CD14-positive monocyte (primary cell): ENCODE measurements around the gene RALA. TPM values are rescaled to one million over a fixed set of nuclear protein-coding genes. Genes with fewer than 3 reads are reported as not detected.

Source experiments
- DNase-seq, 3 donors: peaks; one replicate each; pipeline ENCODE4 v3.0.0-alpha.2; 2011 to 2022
- H2AFZ ChIP-seq: 2 replicates; pipeline ENCODE4 v1.6.0; 2012; ENCODE audit warnings: mild to moderate bottlenecking, low read depth, low read length, inconsistent platforms; ENCODE audit not compliant: insufficient read depth, poor library complexity, severe bottlenecking
- H3K27ac ChIP-seq, 2 donors: 1 replicate in 1 of 2; 2 replicates in 1 of 2; pipeline ENCODE4 v1.5.1; 2012 to 2013; ENCODE audit warnings: low read length in 2 of 2, control low read depth in 1 of 2, inconsistent platforms in 1 of 2, low read depth in 1 of 2, mild to moderate bottlenecking in 1 of 2
- H3K27me3 ChIP-seq, 2 donors: one replicate each; pipeline versions ENCODE4 v1.6.0 to v1.6.1; 2011 to 2013; ENCODE audit warnings: low read length in 2 of 2; ENCODE audit not compliant: control insufficient read depth in 2 of 2, insufficient read depth in 2 of 2
- H3K36me3 ChIP-seq, 2 donors: replicated peaks in 1 of 2; 1 replicate in 1 of 2; 2 replicates in 1 of 2; pipeline versions ENCODE4 v1.5.1 to v1.6.1; 2012 to 2013; ENCODE audit warnings: low read length in 2 of 2, control low read depth in 1 of 2, inconsistent platforms in 1 of 2, mild to moderate bottlenecking in 1 of 2; ENCODE audit not compliant: insufficient read depth in 2 of 2, control insufficient read depth in 1 of 2
- H3K4me1 ChIP-seq, 2 donors: 1 replicate in 1 of 2; 2 replicates in 1 of 2; pipeline versions ENCODE4 v1.5.1 to v1.6.1; 2012 to 2013; ENCODE audit warnings: low read length in 2 of 2, control low read depth in 1 of 2, inconsistent platforms in 1 of 2, mild to moderate bottlenecking in 1 of 2, moderate library complexity in 1 of 2; ENCODE audit not compliant: insufficient read depth in 2 of 2, control insufficient read depth in 1 of 2
- H3K4me2 ChIP-seq: replicated peaks from 2 replicates; pipeline ENCODE3; 2012; ENCODE audit warnings: low read length, moderate library complexity, mild to moderate bottlenecking; ENCODE audit not compliant: poor library complexity, severe bottlenecking; ENCODE audit errors: extremely low read depth
- H3K4me3 ChIP-seq, 3 experiments: fragments of 200-600 bp in 1 of 3; sonication (generic) in 1 of 3; replicated peaks in 1 of 3; 1 replicate in 2 of 3; 2 replicates in 1 of 3; pipeline ENCODE4 v1.5.1; 2011 to 2013; ENCODE audit warnings: low read length in 3 of 3, mild to moderate bottlenecking in 3 of 3, control low read depth in 2 of 3, low read depth in 2 of 3, inconsistent platforms in 1 of 3, moderate library complexity in 1 of 3
- H3K79me2 ChIP-seq: 2 replicates; pipeline ENCODE4 v1.6.0; 2012; ENCODE audit warnings: mild to moderate bottlenecking, control low read depth, inconsistent platforms, low read length, moderate library complexity; ENCODE audit not compliant: insufficient read depth
- H3K9ac ChIP-seq: 2 replicates; pipeline ENCODE4 v1.6.0; 2017; ENCODE audit warnings: low read length, mild to moderate bottlenecking; ENCODE audit not compliant: insufficient read depth, poor library complexity, severe bottlenecking
- H3K9me3 ChIP-seq, 2 donors: replicated peaks in 1 of 2; 1 replicate in 1 of 2; 2 replicates in 1 of 2; pipeline versions ENCODE4 v1.5.1 to v1.6.1; 2012 to 2013; ENCODE audit warnings: low read length in 2 of 2, control low read depth in 1 of 2; ENCODE audit not compliant: control insufficient read depth in 1 of 2, insufficient read depth in 1 of 2
- H4K20me1 ChIP-seq: 2 replicates; pipeline ENCODE4 v1.6.0; 2012; ENCODE audit warnings: mild to moderate bottlenecking, low read length, control low read depth, moderate library complexity; ENCODE audit not compliant: insufficient read depth
- H3K27ac Mint-ChIP-seq, 7 donors: one replicate each; pipeline ENCODE4 v1.8.0; 2020; ENCODE audit warnings: mild to moderate bottlenecking in 7 of 7, mixed read lengths in 7 of 7, moderate library complexity in 6 of 7, inconsistent platforms in 2 of 7
- H3K27me3 Mint-ChIP-seq, 3 donors: one replicate each; pipeline ENCODE4 v1.8.0; 2021 to 2022; ENCODE audit warnings: low read depth in 3 of 3, mild to moderate bottlenecking in 3 of 3, mixed read lengths in 3 of 3, moderate library complexity in 3 of 3, inconsistent platforms in 1 of 3
- H3K36me3 Mint-ChIP-seq, 2 donors: one replicate each; pipeline ENCODE4 v1.8.0; 2020; ENCODE audit warnings: mixed read lengths in 2 of 2, inconsistent platforms in 1 of 2, mild to moderate bottlenecking in 1 of 2
- H3K4me1 Mint-ChIP-seq: one replicate; pipeline ENCODE4 v1.8.0; 2020; ENCODE audit warnings: mild to moderate bottlenecking, mixed read lengths
- H3K4me3 Mint-ChIP-seq, 2 donors: one replicate each; pipeline ENCODE4 v1.8.0; 2020; ENCODE audit warnings: mild to moderate bottlenecking in 2 of 2, mixed read lengths in 2 of 2, moderate library complexity in 1 of 2
- H3K9me3 Mint-ChIP-seq, 7 donors: one replicate each; pipeline ENCODE4 v1.8.0; 2020 to 2022; ENCODE audit warnings: mixed read lengths in 7 of 7, mild to moderate bottlenecking in 6 of 7, moderate library complexity in 6 of 7, inconsistent platforms in 2 of 7
- CTCF ChIP-seq: fragments of 200-600 bp; IDR thresholded peaks from one replicate; pipeline ENCODE4 v1.8.0; 2022; ENCODE audit warnings: antibody characterized with exemption, mild to moderate bottlenecking
- WGBS: methylation state at CpG from one replicate; pipeline ENCODE4 v1.1.5; 2013; ENCODE audit warnings: missing lambda C conversion rate; ENCODE audit not compliant: insufficient coverage; 5-methylcytosine and 5-hydroxymethylcytosine counted together
- intact Hi-C, 2 donors: fragments of 100-400 bp; cut with micrococcal nuclease; formaldehyde crosslinking; loops; one replicate each; pipeline versions ENCODE4 v1.15.0 to v1.15.1; 2023
- polyA plus RNA-seq, 3 donors: library from polyadenylated mRNA; depleted of rRNA in 1 of 3; unstranded in 2 of 3; stranded (reverse) in 1 of 3; fragments of 300-500 nt in 2 of 3; fragments of >200 nt in 1 of 3; fragmentation: Illumina TruSeq in 2 of 3; gene quantifications; 1 replicate in 2 of 3; 2 replicates in 1 of 3; pipeline ENCODE4 v1.2.3, GENCODE V29; 2012 to 2021

RALA gene
- polyA plus RNA-seq, 3 donors = 5.9 to 32.0 (median 30.8) TPM

- Histone ChIP-seq H4K20me1 (no peaks in the 10 kb centered on the region), H3K4me1 (peaks cover 9 to 17% of the 10 kb centered on the region in 2 donors), H3K36me3 (no peaks in the 10 kb centered on the region), H3K79me2 (no peaks in the 10 kb centered on the region), H3K27ac (no peak overlapping the region), H3K9me3 (no peaks in the 10 kb centered on the region), H2AFZ (no peak overlapping the region), H3K4me2 (no peak overlapping the region), H3K27me3 (peaks cover 10 to 13% of the 10 kb centered on the region in 2 donors), H3K9ac (no peak overlapping the region), H3K4me3 (no peak overlapping the region)
- TF ChIP-seq CTCF = no peak
- Mint-ChIP-seq H3K27ac (no peak overlapping the region), H3K9me3 (peaks cover 0 to 2% (median 0%) of the 10 kb centered on the region in 7 donors), H3K27me3 (peaks cover 15 to 31% (median 18%) of the 10 kb centered on the region in 3 donors), H3K4me3 (no peak overlapping the region), H3K36me3 (peaks cover 2 to 3% of the 10 kb centered on the region in 2 donors), H3K4me1 (peaks cover 12% of the 10 kb centered on the region)
- intact Hi-C loops = no loop called here
- DNase-seq = no peak
- WGBS = 87% methylated on average over 3 of the region's 4 CpGs
These were observed 9.8 kb upstream of the RALA start for GRCh38 chr7:39613577-39613976.

GRCh38 chr7:39614299-39614698, 9.1 kb upstream of the RALA start:
- no CpG with 5 or more reads among the region's 2 CpGs for WGBS
- no peak overlapping the region for H2AFZ ChIP-seq
- H3K27ac ChIP-seq = no peak overlapping the region
- H3K27me3 ChIP-seq = peaks cover 10% of the 10 kb centered on the region in 2 donors
- H3K4me3 ChIP-seq = no peak overlapping the region
- peaks cover 6 to 12% of the 10 kb centered on the region in 2 donors for H3K4me1 ChIP-seq
- TF ChIP-seq CTCF = no peak
- Mint-ChIP-seq H3K4me1 (peaks cover 7% of the 10 kb centered on the region), H3K4me3 (no peak overlapping the region), H3K27me3 (peaks cover 12 to 26% (median 16%) of the 10 kb centered on the region in 3 donors), H3K27ac (no peak overlapping the region), H3K9me3 (peaks cover 0 to 2% (median 0%) of the 10 kb centered on the region in 7 donors), H3K36me3 (peaks cover 2 to 3% of the 10 kb centered on the region in 2 donors)
- H3K9ac ChIP-seq = no peak overlapping the region
- intact Hi-C loops = no loop called here
- no peaks in the 10 kb centered on the region for H4K20me1 ChIP-seq
- no peaks in the 10 kb centered on the region for H3K9me3 ChIP-seq
- H3K36me3 ChIP-seq = no peaks in the 10 kb centered on the region
- no peak overlapping the region for H3K4me2 ChIP-seq
- H3K79me2 ChIP-seq = no peaks in the 10 kb centered on the region
- no peak for DNase-seq
